HFF-Myc (cell line): ENCODE data around the gene SLC47A1.

ENCODE experiments used
- DNase-seq: peaks from one replicate; pipeline ENCODE4 v3.0.0-alpha.2; 2011; ENCODE audit warnings: low read depth; ENCODE audit errors: extremely low read depth
- H3K4me3 ChIP-seq: replicated peaks from 2 replicates; pipeline ENCODE4 v1.5.1; 2011; ENCODE audit warnings: low read depth, mild to moderate bottlenecking, control low read depth, low read length
- CTCF ChIP-seq: IDR thresholded peaks from 2 replicates; pipeline ENCODE4 v1.5.1; 2012; ENCODE audit warnings: mild to moderate bottlenecking, low read depth, low read length, control low read depth; ENCODE audit errors: missing control alignments

SLC47A1 gene

GRCh38 chr17:19544366-19544765 lies 10.7 kb downstream of the SLC47A1 start:
- H3K4me3 ChIP-seq, result no peak overlapping the region
- TF ChIP-seq CTCF, result no peak
- no peak for DNase-seq

- no peak for DNase-seq
- no peak overlapping the region for H3K4me3 ChIP-seq
- TF ChIP-seq CTCF, result no peak
These were observed 12.8 kb downstream of the SLC47A1 start for GRCh38 chr17:19546289-19547065.

GRCh38 chr17:19549746-19550623 lies 16.3 kb downstream of the SLC47A1 start:
- no peak for TF ChIP-seq CTCF
- no peak overlapping the region for H3K4me3 ChIP-seq
- DNase-seq, result no peak

- no peak for DNase-seq
- H3K4me3 ChIP-seq, result no peak overlapping the region
- no peak for TF ChIP-seq CTCF
These were observed 17.5 kb downstream of the SLC47A1 start for GRCh38 chr17:19551165-19551564.

- no peak for DNase-seq
- no peak for TF ChIP-seq CTCF
- no peak overlapping the region for H3K4me3 ChIP-seq
These were observed 18.0 kb downstream of the SLC47A1 start for GRCh38 chr17:19551591-19552148.

GRCh38 chr17:19553036-19553435 lies 19.4 kb downstream of the SLC47A1 start:
- no peak overlapping the region for H3K4me3 ChIP-seq
- no peak for TF ChIP-seq CTCF
- DNase-seq, result no peak
